C4-2B (cell line): Measurements from ENCODE around the gene PLEKHM2.

Source experiments
- CTCF ChIP-seq: fragments of 450-650 bp; conservative IDR thresholded peaks from 2 replicates; pipeline ENCODE4 v1.5.1; 2017; ENCODE audit warnings: mild to moderate bottlenecking
- ZFX ChIP-seq: fragments of 450-650 bp; IDR thresholded peaks from 2 replicates; pipeline ENCODE4 v1.6.1; 2017

- TF ChIP-seq CTCF = no peak
- no peak for TF ChIP-seq ZFX
Observed at GRCh38 chr1:15691434-15692032, 7.4 kb downstream of the PLEKHM2 start.
